Suprapubic skin (tissue), 4 donors: ENCODE data around the gene PCDHGA3.

Experiments
- CTCF ChIP-seq, 2 donors: fragments of 200-600 bp in 1 of 2; fragments of 450-650 bp in 1 of 2; sonication (generic) in 1 of 2; IDR thresholded peaks; one replicate each; pipeline ENCODE4 v1.5.1; 2016 to 2019; ENCODE audit warnings: antibody characterized with exemption in 2 of 2, mild to moderate bottlenecking in 1 of 2, moderate library complexity in 1 of 2
- EP300 ChIP-seq: sonication (generic); formaldehyde crosslinking; IDR thresholded peaks from one replicate; pipeline ENCODE4 v1.6.1; 2017; ENCODE audit warnings: antibody characterized with exemption
- POLR2A ChIP-seq, 2 donors: fragments of 450-650 bp; IDR thresholded peaks; one replicate each; pipeline ENCODE4 v1.6.1; 2017; ENCODE audit warnings: antibody characterized with exemption in 2 of 2, mild to moderate bottlenecking in 2 of 2, moderate library complexity in 2 of 2
- POLR2AphosphoS5 ChIP-seq, 3 donors: sonication (generic); formaldehyde crosslinking; IDR thresholded peaks; one replicate each; pipeline ENCODE4 v1.6.1; 2017; ENCODE audit warnings: antibody characterized with exemption in 3 of 3

GRCh38 chr5:141326088-141326854 lies 17.4 kb upstream of the PCDHGA3 start:
- TF ChIP-seq CTCF (IDR thresholded peaks at IDR 0.05): peak in 1 of 2 donors; percentile 18
- TF ChIP-seq POLR2A (IDR thresholded peaks at IDR 0.05): no peak
- TF ChIP-seq EP300: no peak
- TF ChIP-seq POLR2AphosphoS5 (IDR thresholded peaks at IDR 0.05): no peak
